K562 (cell line): Measurements from ENCODE around the gene MCC. TPM values are rescaled to one million over a fixed set of nuclear protein-coding genes. Genes with fewer than 3 reads are reported as not detected.

ENCODE experiments used
- ATAC-seq: fragments of 200-7000 bp; cut with Tn5 transposase; 3 replicates; pipeline ENCODE4 v1.9.1; 2020; ENCODE audit warnings: moderate library complexity
- BruUV-seq: library from RNA; stranded (reverse); fragments of 400-500 nt; replicated peaks from 2 replicates; lab custom pipeline; 2021; lab: Mats Ljungman, UMichigan
- CTCF ChIA-PET: fragments of 300-600 bp; formaldehyde crosslinking; extraction: SDS; loops from one replicate; lab custom pipeline; 2021; ENCODE audit warnings: low intra/inter-chr PET ratio; lab: Yijun Ruan, JAX
- POLR2A ChIA-PET: fragments of 300-600, 350-650 bp; sonication (Branson Sonifier 250); formaldehyde crosslinking; extraction: SDS; loops from one replicate; lab custom pipeline; 2021; ENCODE audit warnings: antibody characterized with exemption, inconsistent platforms; lab: Yijun Ruan, JAX
- DNase-seq, 4 experiments: peaks; one replicate each; pipeline versions ENCODE4 v3.0.0 to v3.0.0-alpha.2; 2011 to 2018; ENCODE audit warnings: low spot score in 3 of 4, mixed read lengths in 3 of 4; ENCODE audit errors: extremely low read depth in 1 of 4
- FAIRE-seq: peaks from 2 replicates; lab custom pipeline; 2011; peaks lifted over from hg19 to GRCh38; lab: Jason Lieb, UNC
- H2AFZ ChIP-seq: 2 replicates; pipeline ENCODE4 v1.6.0; 2011; ENCODE audit warnings: low read depth, low read length, control low read depth, inconsistent platforms
- H3K27ac ChIP-seq: fragments of 200-600 bp; 3 replicates; pipeline ENCODE4 v1.8.0; 2011; ENCODE audit warnings: low read depth, mild to moderate bottlenecking, control low read depth, inconsistent platforms, low read length, moderate library complexity, mixed read lengths; ENCODE audit errors: extremely low read depth
- H3K27me3 ChIP-seq, 2 experiments: fragments of 300-600 bp in 1 of 2; 2 replicates in 1 of 2; 3 replicates in 1 of 2; pipeline versions ENCODE4 v1.6.0 to v1.8.0; 2011; ENCODE audit warnings: inconsistent platforms in 2 of 2, low read length in 2 of 2, mild to moderate bottlenecking in 1 of 2, mixed read lengths in 1 of 2, moderate library complexity in 1 of 2; ENCODE audit not compliant: control insufficient read depth in 2 of 2, insufficient read depth in 2 of 2
- H3K36me3 ChIP-seq: fragments of 300-600 bp; 3 replicates; pipeline ENCODE4 v1.8.0; 2011; ENCODE audit warnings: mild to moderate bottlenecking, low read length, inconsistent platforms; ENCODE audit not compliant: control insufficient read depth, insufficient read depth
- H3K4me1 ChIP-seq, 2 experiments: fragments of 200-600 bp in 1 of 2; replicated peaks in 1 of 2; 2 replicates in 1 of 2; 3 replicates in 1 of 2; pipeline versions ENCODE4 v1.5.1 to v1.8.0; 2011; ENCODE audit warnings: inconsistent platforms in 2 of 2, low read length in 2 of 2, mild to moderate bottlenecking in 1 of 2, mixed read lengths in 1 of 2, moderate library complexity in 1 of 2; ENCODE audit not compliant: control insufficient read depth in 2 of 2, insufficient read depth in 2 of 2
- H3K4me2 ChIP-seq: 2 replicates; pipeline ENCODE4 v1.6.1; 2011; ENCODE audit warnings: low read length, control low read depth, inconsistent platforms, mixed read lengths; ENCODE audit not compliant: insufficient read depth
- H3K4me3 ChIP-seq: fragments of 200-600 bp; sonication (generic), shearing (Covaris generic); 2 replicates; pipeline ENCODE4 v1.5.1; 2016; ENCODE audit warnings: control low read depth, inconsistent platforms
- H3K79me2 ChIP-seq: fragments of 200-600 bp; 3 replicates; pipeline ENCODE4 v1.8.0; 2011; ENCODE audit warnings: low read length, inconsistent platforms; ENCODE audit not compliant: control insufficient read depth, insufficient read depth
- H3K9ac ChIP-seq, 2 experiments: 2 replicates each; pipeline versions ENCODE4 v1.6.0 to v1.6.1; 2011; ENCODE audit warnings: low read depth in 2 of 2, low read length in 2 of 2, control low read depth in 1 of 2, inconsistent platforms in 1 of 2, mild to moderate bottlenecking in 1 of 2, mixed read lengths in 1 of 2; ENCODE audit not compliant: insufficient read depth in 1 of 2
- H3K9me1 ChIP-seq: one replicate; pipeline ENCODE4 v1.6.0; 2011; ENCODE audit warnings: inconsistent platforms, mild to moderate bottlenecking, low read length, moderate library complexity; ENCODE audit not compliant: control insufficient read depth, insufficient read depth
- H3K9me3 ChIP-seq: replicated peaks from 2 replicates; pipeline ENCODE4 v1.5.1; 2011; ENCODE audit warnings: low read depth, low read length, inconsistent platforms; ENCODE audit not compliant: control insufficient read depth, insufficient read depth
- H4K20me1 ChIP-seq: replicated peaks from 2 replicates; pipeline ENCODE4 v1.6.1; 2011; ENCODE audit warnings: low read length, inconsistent platforms, mixed read lengths; ENCODE audit not compliant: control insufficient read depth, insufficient read depth
- CHCHD3 ChIP-seq: fragments of 250-450 bp; sonication (Bioruptor Pico); IDR thresholded peaks from 2 replicates; pipeline ENCODE4 v2.1.2; 2022; ENCODE audit warnings: mild to moderate bottlenecking
- CHD1 ChIP-seq: fragments of 200-600 bp; sonication (generic); IDR thresholded peaks from one replicate; pipeline ENCODE4 v1.6.1; 2012; ENCODE audit warnings: mild to moderate bottlenecking, moderate library complexity, low read length, inconsistent platforms
- CHD4 ChIP-seq: fragments of 200-600 bp; sonication (generic); IDR thresholded peaks from 3 replicates; pipeline ENCODE4 v1.6.1; 2012; ENCODE audit warnings: low read depth, mild to moderate bottlenecking, mixed read lengths, low read length, inconsistent platforms; ENCODE audit not compliant: insufficient read depth, insufficient replicate concordance, poor library complexity, severe bottlenecking
- NR1H2 ChIP-seq: sonication (generic); formaldehyde crosslinking; IDR thresholded peaks from 2 replicates; pipeline ENCODE4 v1.4.0; 2020; ENCODE audit warnings: mild to moderate bottlenecking, missing genetic modification reagents
- RBM17 ChIP-seq: fragments of 200-400 bp; formaldehyde crosslinking; IDR thresholded peaks from 2 replicates; pipeline ENCODE4 v1.6.1; 2017; ENCODE audit warnings: low read depth, mild to moderate bottlenecking, low read length, borderline replicate concordance
- TOE1 ChIP-seq, 2 experiments: fragments of 450-650 bp in 1 of 2; sonication (generic) in 1 of 2; formaldehyde crosslinking in 1 of 2; IDR thresholded peaks; 2 replicates each; pipeline versions ENCODE4 v1.7.1 to v1.8.0; 2016 to 2022; ENCODE audit warnings: borderline replicate concordance in 2 of 2, mild to moderate bottlenecking in 2 of 2, antibody characterized with exemption in 1 of 2, inconsistent platforms in 1 of 2, low read depth in 1 of 2, missing genetic modification reagents in 1 of 2, moderate library complexity in 1 of 2
- ZFP36 ChIP-seq: fragments of 150-350 bp; IDR thresholded peaks from 2 replicates; pipeline ENCODE4 v1.6.1; 2018; ENCODE audit warnings: low read length, low read depth; ENCODE audit not compliant: partially characterized antibody
- ZNF57 ChIP-seq: fragments of 450-650 bp; formaldehyde crosslinking; IDR thresholded peaks from 2 replicates; pipeline ENCODE4 v1.4.0; 2020; ENCODE audit warnings: mild to moderate bottlenecking, moderate library complexity
- WGBS: fragments of 100-300 bp; shearing (Covaris generic); methylation state at CpG from one replicate; pipeline ENCODE4 v1.1.6; 2016; ENCODE audit warnings: low coverage, mixed read lengths; ENCODE audit not compliant: insufficient coverage; ENCODE audit errors: missing lambda C conversion rate; 5-methylcytosine and 5-hydroxymethylcytosine counted together
- in situ Hi-C: fragments of 300-500 bp; cut with MboI; formaldehyde crosslinking; loops from 4 replicates; pipeline ENCODE4 v1.15.0; 2018; ENCODE audit warnings: inconsistent platforms, mixed read lengths
- intact Hi-C: fragments of 100-400 bp; cut with micrococcal nuclease; formaldehyde crosslinking; loops from 2 replicates; pipeline ENCODE4 v1.14.2; 2022
- polyA plus RNA-seq, 8 experiments: library from polyadenylated mRNA; depleted of rRNA in 4 of 8; stranded (reverse) in 5 of 8; unstranded in 3 of 8; fragments of >200 nt; fragmentation: Nextera tagmentation in 2 of 8; fragmentation: Illumina TruSeq in 1 of 8; extraction: Ambion mirVana in 2 of 8; extraction: Trizol in 1 of 8; gene quantifications; 2 replicates each; pipeline versions ENCODE4 v1.2.1 to v1.2.3, GENCODE V29; 2011 to 2014; ENCODE audit warnings: inconsistent platforms in 1 of 8, missing spikeins in 1 of 8
- total RNA-seq, 7 experiments: library from RNA; depleted of rRNA in 6 of 7; stranded (reverse); fragments of >200 nt in 6 of 7; fragmentation: Illumina TruSeq in 2 of 7; extraction: Trizol in 2 of 7; gene quantifications; 2 replicates each; pipeline versions ENCODE4 v1.2.1 to v1.2.3, GENCODE V29; 2011 to 2021; ENCODE audit warnings: low replicate concordance in 1 of 7
- TF ChIP-seq, protein P1 (sequence below): sonication (generic); formaldehyde crosslinking; IDR thresholded peaks from 2 replicates; pipeline ENCODE4 v1.8.0; 2022; ENCODE audit warnings: mild to moderate bottlenecking, missing genetic modification reagents
- TF ChIP-seq, protein P2 (sequence below): IDR thresholded peaks from 2 replicates; pipeline ENCODE4 v1.6.1; 2011; ENCODE audit warnings: borderline replicate concordance, low read depth, mild to moderate bottlenecking, moderate library complexity, low read length; ENCODE audit not compliant: insufficient read depth, poor library complexity, severe bottlenecking
- TF ChIP-seq, protein P3 (sequence below): fragments of 250-450 bp; sonication (Bioruptor Pico); IDR thresholded peaks from 2 replicates; pipeline ENCODE4 v1.5.0; 2022; ENCODE audit warnings: mild to moderate bottlenecking

The MCC gene
- total and polyA plus RNA-seq, 9 of the 15 experiments (the other 6 are each of a cell fraction or from before 2014, with no cell fraction given), result 0.04 to 0.24 (median 0.06) TPM; not detected in 1

DNA sequence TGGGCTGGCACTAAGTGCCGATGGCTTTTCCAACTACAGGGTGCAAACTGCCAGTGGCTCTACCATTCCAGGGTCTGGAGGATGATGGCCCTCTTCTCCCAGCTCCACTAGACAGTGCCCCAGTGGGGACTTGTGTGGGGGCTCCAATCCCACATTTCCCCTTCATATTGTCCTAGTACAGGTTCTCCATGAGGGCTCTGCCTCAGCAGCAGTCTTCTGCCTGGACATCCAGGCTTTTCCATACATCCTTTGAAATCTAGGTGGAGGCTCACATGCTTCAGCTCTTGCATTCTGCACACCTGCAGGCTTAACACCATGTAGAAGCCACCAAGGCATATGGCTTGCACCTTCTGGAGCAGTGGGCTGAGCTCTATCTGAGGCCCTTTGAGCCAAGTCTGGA lies 123.8 kb downstream of the MCC start:
- BruUV-seq, result no TSS peak
- DNase-seq (no peak), ATAC-seq (no peak), FAIRE-seq (no peak)
- in situ Hi-C loops (no loop called here), intact Hi-C loops (no loop called here)
- Histone ChIP-seq H3K9me1 (no peaks in the 10 kb centered on the region), H2AFZ (no peak overlapping the region), H3K27ac (no peak overlapping the region), H3K4me1 (no peaks in the 10 kb centered on the region), H3K9ac (no peak overlapping the region), H3K79me2 (no peaks in the 10 kb centered on the region), H3K27me3 (no peaks in the 10 kb centered on the region), H4K20me1 (no peaks in the 10 kb centered on the region), H3K4me3 (no peak overlapping the region), H3K9me3 (no peaks in the 10 kb centered on the region), H3K4me2 (no peak overlapping the region), H3K36me3 (no peaks in the 10 kb centered on the region)
- ChIA-PET CTCF (no interaction called here), POLR2A (no interaction called here)
- no peak for TF ChIP-seq ZNF57 (CRISPR knock-in tag)
- TF ChIP-seq, protein P1, sequence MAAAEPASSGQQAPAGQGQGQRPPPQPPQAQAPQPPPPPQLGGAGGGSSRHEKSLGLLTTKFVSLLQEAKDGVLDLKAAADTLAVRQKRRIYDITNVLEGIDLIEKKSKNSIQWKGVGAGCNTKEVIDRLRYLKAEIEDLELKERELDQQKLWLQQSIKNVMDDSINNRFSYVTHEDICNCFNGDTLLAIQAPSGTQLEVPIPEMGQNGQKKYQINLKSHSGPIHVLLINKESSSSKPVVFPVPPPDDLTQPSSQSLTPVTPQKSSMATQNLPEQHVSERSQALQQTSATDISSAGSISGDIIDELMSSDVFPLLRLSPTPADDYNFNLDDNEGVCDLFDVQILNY (CRISPR knock-in tag), result no peak
- no peak for TF ChIP-seq RBM17
- TF ChIP-seq CHD1, result no peak
- TF ChIP-seq, protein P2, sequence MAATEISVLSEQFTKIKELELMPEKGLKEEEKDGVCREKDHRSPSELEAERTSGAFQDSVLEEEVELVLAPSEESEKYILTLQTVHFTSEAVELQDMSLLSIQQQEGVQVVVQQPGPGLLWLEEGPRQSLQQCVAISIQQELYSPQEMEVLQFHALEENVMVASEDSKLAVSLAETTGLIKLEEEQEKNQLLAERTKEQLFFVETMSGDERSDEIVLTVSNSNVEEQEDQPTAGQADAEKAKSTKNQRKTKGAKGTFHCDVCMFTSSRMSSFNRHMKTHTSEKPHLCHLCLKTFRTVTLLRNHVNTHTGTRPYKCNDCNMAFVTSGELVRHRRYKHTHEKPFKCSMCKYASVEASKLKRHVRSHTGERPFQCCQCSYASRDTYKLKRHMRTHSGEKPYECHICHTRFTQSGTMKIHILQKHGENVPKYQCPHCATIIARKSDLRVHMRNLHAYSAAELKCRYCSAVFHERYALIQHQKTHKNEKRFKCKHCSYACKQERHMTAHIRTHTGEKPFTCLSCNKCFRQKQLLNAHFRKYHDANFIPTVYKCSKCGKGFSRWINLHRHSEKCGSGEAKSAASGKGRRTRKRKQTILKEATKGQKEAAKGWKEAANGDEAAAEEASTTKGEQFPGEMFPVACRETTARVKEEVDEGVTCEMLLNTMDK, result no peak
- no peak for TF ChIP-seq CHCHD3 (CRISPR knock-in tag)
- no peak for TF ChIP-seq TOE1 (IDR thresholded peaks at IDR 0.05; ENCODE audit: borderline replicate concordance)
- no peak for TF ChIP-seq TOE1 (CRISPR knock-in tag; IDR thresholded peaks at IDR 0.05; ENCODE audit: borderline replicate concordance, low read depth)
- TF ChIP-seq CHD4, result no peak
- no peak for TF ChIP-seq ZFP36
- TF ChIP-seq NR1H2, result no peak
- TF ChIP-seq, protein P3, sequence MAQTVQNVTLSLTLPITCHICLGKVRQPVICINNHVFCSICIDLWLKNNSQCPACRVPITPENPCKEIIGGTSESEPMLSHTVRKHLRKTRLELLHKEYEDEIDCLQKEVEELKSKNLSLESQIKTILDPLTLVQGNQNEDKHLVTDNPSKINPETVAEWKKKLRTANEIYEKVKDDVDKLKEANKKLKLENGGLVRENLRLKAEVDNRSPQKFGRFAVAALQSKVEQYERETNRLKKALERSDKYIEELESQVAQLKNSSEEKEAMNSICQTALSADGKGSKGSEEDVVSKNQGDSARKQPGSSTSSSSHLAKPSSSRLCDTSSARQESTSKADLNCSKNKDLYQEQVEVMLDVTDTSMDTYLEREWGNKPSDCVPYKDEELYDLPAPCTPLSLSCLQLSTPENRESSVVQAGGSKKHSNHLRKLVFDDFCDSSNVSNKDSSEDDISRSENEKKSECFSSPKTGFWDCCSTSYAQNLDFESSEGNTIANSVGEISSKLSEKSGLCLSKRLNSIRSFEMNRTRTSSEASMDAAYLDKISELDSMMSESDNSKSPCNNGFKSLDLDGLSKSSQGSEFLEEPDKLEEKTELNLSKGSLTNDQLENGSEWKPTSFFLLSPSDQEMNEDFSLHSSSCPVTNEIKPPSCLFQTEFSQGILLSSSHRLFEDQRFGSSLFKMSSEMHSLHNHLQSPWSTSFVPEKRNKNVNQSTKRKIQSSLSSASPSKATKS, result no peak
- WGBS, result 0% methylated on average over 1 of the region's 1 CpG
